Mammary epithelial cell (primary cell): ENCODE measurements around the gene PSPH.

Experiments
- EZH2 ChIP-seq: IDR thresholded peaks from 2 replicates; pipeline ENCODE4 v1.6.1; 2012; ENCODE audit warnings: low read length, inconsistent platforms, borderline replicate concordance
- TF ChIP-seq, protein P1 (sequence below), 2 donors: IDR thresholded peaks in 1 of 2; conservative IDR thresholded peaks in 1 of 2; 2 replicates each; pipeline ENCODE4 v1.5.1; 2011 to 2012; ENCODE audit warnings: inconsistent platforms in 2 of 2, low read length in 2 of 2, mild to moderate bottlenecking in 2 of 2, control low read depth in 1 of 2, low read depth in 1 of 2; ENCODE audit not compliant: insufficient read depth in 1 of 2; ENCODE audit errors: extremely low read depth in 1 of 2

DNA sequence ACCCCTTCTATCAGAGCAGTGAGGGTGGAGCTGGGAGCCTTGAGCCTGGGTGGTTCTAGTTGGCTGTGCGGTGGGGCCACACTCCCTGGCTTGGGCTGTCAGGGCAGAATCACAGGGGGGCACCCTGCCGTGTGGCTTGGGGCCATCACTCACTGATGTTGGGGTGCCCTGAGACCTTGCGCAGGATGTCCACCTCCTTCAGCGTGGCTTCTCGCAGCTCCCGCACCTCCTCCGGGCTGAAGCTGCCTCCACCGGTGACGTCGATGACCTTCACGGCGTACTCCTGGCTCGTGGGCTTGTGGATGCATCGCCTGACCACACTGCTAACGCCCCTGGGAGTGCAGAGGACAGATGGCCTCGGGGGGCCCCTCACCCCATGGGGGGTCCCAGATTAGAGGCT is 36.2 kb upstream of the PSPH start:
- TF ChIP-seq EZH2: no peak
- TF ChIP-seq, protein P1, sequence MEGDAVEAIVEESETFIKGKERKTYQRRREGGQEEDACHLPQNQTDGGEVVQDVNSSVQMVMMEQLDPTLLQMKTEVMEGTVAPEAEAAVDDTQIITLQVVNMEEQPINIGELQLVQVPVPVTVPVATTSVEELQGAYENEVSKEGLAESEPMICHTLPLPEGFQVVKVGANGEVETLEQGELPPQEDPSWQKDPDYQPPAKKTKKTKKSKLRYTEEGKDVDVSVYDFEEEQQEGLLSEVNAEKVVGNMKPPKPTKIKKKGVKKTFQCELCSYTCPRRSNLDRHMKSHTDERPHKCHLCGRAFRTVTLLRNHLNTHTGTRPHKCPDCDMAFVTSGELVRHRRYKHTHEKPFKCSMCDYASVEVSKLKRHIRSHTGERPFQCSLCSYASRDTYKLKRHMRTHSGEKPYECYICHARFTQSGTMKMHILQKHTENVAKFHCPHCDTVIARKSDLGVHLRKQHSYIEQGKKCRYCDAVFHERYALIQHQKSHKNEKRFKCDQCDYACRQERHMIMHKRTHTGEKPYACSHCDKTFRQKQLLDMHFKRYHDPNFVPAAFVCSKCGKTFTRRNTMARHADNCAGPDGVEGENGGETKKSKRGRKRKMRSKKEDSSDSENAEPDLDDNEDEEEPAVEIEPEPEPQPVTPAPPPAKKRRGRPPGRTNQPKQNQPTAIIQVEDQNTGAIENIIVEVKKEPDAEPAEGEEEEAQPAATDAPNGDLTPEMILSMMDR (conservative IDR thresholded peaks at IDR 0.05 in 1 of 2, IDR thresholded peaks at IDR 0.05 in 1 of 2; ENCODE audit: extremely low read depth in 1 of 2, insufficient read depth in 1 of 2, low read depth in 1 of 2, low read length in 2 of 2): no peak
